GM12872 (cell line): Measurements from ENCODE around the gene SS18.

ENCODE experiments used
- TF ChIP-seq, protein P1 (sequence below): IDR thresholded peaks from 3 replicates; pipeline ENCODE4 v1.5.1; 2011; ENCODE audit warnings: low read depth, mild to moderate bottlenecking, low read length, moderate library complexity; ENCODE audit not compliant: insufficient read depth

SS18 gene

DNA sequence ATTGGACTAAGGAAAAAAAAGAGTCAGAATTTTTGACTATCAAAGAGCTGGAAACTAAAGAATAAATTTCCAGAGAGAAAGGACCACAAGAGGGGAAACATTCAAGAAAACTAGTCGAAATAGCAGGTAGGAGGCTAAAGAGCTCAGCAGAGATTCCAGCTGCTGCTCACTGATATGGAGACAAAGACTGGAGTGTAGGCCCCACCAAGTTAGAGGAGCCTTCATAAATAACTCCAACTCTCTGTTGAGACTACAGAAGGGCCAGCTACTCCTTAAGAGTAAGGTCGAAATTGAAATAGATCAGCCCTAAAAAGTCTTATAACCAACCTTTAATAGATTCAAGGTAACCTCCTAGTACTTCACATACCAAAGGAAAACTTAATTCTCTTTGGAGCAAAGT, 31.1 kb downstream of the SS18 start:
- TF ChIP-seq, protein P1, sequence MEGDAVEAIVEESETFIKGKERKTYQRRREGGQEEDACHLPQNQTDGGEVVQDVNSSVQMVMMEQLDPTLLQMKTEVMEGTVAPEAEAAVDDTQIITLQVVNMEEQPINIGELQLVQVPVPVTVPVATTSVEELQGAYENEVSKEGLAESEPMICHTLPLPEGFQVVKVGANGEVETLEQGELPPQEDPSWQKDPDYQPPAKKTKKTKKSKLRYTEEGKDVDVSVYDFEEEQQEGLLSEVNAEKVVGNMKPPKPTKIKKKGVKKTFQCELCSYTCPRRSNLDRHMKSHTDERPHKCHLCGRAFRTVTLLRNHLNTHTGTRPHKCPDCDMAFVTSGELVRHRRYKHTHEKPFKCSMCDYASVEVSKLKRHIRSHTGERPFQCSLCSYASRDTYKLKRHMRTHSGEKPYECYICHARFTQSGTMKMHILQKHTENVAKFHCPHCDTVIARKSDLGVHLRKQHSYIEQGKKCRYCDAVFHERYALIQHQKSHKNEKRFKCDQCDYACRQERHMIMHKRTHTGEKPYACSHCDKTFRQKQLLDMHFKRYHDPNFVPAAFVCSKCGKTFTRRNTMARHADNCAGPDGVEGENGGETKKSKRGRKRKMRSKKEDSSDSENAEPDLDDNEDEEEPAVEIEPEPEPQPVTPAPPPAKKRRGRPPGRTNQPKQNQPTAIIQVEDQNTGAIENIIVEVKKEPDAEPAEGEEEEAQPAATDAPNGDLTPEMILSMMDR = no peak

DNA sequence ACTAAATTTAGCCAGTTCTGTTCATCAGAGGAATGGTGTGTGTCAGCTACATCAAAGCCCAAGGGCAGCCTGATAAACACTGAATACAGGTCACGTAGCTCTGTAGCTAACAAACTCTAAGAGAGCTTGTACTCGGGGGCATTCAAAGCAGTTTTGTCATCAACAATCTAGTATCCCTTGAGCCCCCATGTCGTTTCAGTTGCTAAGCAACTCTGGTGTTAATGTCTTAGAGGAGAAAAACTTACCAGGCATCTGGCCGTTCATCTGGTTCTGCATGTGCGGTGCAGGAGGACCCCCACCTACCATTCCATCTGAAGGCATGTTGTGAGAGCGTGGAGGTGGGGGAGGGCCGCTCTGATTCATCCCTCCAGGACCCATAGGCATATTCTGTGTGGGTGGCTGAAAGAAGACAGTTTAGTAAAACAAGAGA, 33.1 kb downstream of the SS18 start:
- TF ChIP-seq, protein P1 = no peak

- TF ChIP-seq, protein P1 = no peak
Observed at GRCh38 chr18:26056291-26056690, 34.1 kb downstream of the SS18 start.

DNA sequence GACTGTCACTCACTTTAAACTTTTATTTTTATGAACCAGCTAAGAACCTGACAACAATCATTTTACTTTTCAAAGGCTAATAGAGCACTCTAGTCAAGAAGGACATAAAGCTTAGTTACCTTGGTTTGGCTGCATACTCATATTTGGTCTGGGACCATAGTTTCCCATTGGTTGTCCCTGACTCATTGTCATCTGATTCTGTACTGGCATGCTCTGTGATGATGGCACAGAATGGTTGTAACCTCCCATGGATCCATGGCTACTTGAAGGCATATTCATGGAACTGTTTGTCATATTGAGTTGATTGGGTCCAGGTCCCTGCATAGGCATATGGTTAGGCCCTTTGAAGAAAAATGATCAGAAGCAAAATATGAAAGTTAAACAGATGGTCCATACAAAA, 37.9 kb downstream of the SS18 start:
- TF ChIP-seq, protein P1 = no peak

GRCh38 chr18:26051843-26052242, 38.6 kb downstream of the SS18 start:
- TF ChIP-seq, protein P1 = no peak

DNA sequence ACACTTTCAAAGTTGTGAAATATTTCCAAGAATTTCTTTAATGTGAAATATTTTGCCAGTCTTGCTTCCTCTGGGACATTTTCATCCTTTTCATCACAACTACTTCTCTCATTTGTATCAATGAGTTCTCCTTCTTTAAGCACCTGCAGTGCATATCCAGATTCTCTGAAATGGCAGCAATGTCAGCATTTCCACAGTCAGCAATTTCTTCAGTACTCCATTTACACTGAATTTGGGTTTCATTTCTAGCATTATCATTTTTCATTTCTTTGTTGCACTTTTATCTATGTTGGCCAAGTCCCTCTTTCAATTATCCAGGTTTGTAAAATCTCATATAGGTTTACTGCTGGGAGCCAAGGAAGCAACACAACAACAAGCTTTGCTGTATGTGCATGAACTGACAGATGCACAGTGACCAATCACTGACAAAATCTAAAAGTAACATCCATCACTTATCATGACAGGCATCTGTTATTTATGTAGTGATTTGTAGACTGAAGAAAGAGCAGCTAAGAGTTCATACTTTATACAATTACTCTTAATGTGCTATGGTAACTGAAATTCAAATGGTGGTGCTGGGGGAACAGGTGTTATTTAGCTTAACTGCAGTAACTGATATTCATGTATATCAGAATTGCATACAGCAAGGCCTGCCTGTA, 43.9 kb downstream of the SS18 start:
- TF ChIP-seq, protein P1 = no peak

GRCh38 chr18:26044807-26045206, 45.6 kb downstream of the SS18 start:
- TF ChIP-seq, protein P1 = no peak
